SK-N-SH (cell line): ENCODE results near the gene TSTD1. TPM values are rescaled to one million over a fixed set of nuclear protein-coding genes. Genes with fewer than 3 reads are reported as not detected.

Source experiments
- CTCF ChIA-PET: fragments of 300-600, 350-600 bp; formaldehyde crosslinking; extraction: SDS; loops from one replicate; lab custom pipeline; 2021; lab: Yijun Ruan, JAX
- POLR2A ChIA-PET: fragments of 350-600 bp; sonication (Branson Sonifier 250); formaldehyde crosslinking; extraction: SDS; loops from one replicate; lab custom pipeline; 2020; ENCODE audit warnings: antibody characterized with exemption, inconsistent platforms; lab: Yijun Ruan, JAX
- DNase-seq: peaks from one replicate; pipeline ENCODE4 v3.0.0; 2012
- H2AFZ ChIP-seq: fragments of 200-600 bp; sonication (generic); 2 replicates; pipeline ENCODE4 v1.8.1; 2016; ENCODE audit warnings: antibody characterized with exemption, mild to moderate bottlenecking, low read depth
- H3F3A ChIP-seq: fragments of 200-600 bp; sonication (generic); replicated peaks from 2 replicates; pipeline ENCODE3; 2016; ENCODE audit warnings: antibody characterized with exemption, mild to moderate bottlenecking; ENCODE audit not compliant: insufficient read depth
- H3K27ac ChIP-seq, 2 experiments: fragments of 200-500 bp in 1 of 2; fragments of 200-600 bp in 1 of 2; sonication (Bioruptor generic) in 1 of 2; sonication (generic), shearing (Covaris generic) in 1 of 2; 2 replicates each; pipeline versions ENCODE4 v1.5.1 to v1.6.1; 2014 to 2016; ENCODE audit warnings: low read depth in 2 of 2, inconsistent platforms in 1 of 2, low read length in 1 of 2, mild to moderate bottlenecking in 1 of 2, mixed read lengths in 1 of 2
- H3K27me3 ChIP-seq: fragments of 200-600 bp; sonication (generic), shearing (Covaris generic); 2 replicates; pipeline ENCODE4 v1.6.1; 2016; ENCODE audit warnings: mixed run types; ENCODE audit not compliant: insufficient read depth
- H3K36me3 ChIP-seq, 2 experiments: fragments of 200-500 bp in 1 of 2; fragments of 200-600 bp in 1 of 2; sonication (Bioruptor generic) in 1 of 2; sonication (generic) in 1 of 2; replicated peaks in 1 of 2; 2 replicates each; pipeline versions ENCODE3 to v1.5.1; 2014 to 2016; ENCODE audit warnings: low read length in 1 of 2, mild to moderate bottlenecking in 1 of 2; ENCODE audit not compliant: insufficient read depth in 2 of 2, control insufficient read depth in 1 of 2
- H3K4me1 ChIP-seq, 2 experiments: fragments of 200-500 bp in 1 of 2; fragments of 200-600 bp in 1 of 2; sonication (Bioruptor generic) in 1 of 2; sonication (generic), shearing (Covaris generic) in 1 of 2; 2 replicates each; pipeline versions ENCODE4 v1.5.1 to v1.6.1; 2014 to 2016; ENCODE audit warnings: low read depth in 1 of 2, low read length in 1 of 2, mixed run types in 1 of 2; ENCODE audit not compliant: insufficient read depth in 2 of 2, control insufficient read depth in 1 of 2
- H3K4me2 ChIP-seq: fragments of 200-600 bp; sonication (generic), shearing (Covaris generic); 2 replicates; pipeline ENCODE4 v1.6.1; 2017; ENCODE audit warnings: mixed run types
- H3K4me3 ChIP-seq, 2 experiments: fragments of 200-500 bp in 1 of 2; fragments of 200-600 bp in 1 of 2; sonication (Bioruptor generic) in 1 of 2; sonication (generic), shearing (Covaris generic) in 1 of 2; 2 replicates each; pipeline versions ENCODE4 v1.5.1 to v1.8.1; 2014 to 2016; ENCODE audit warnings: low read depth in 2 of 2, inconsistent platforms in 1 of 2, low read length in 1 of 2, mild to moderate bottlenecking in 1 of 2, mixed read lengths in 1 of 2, moderate library complexity in 1 of 2
- H3K79me2 ChIP-seq: fragments of 200-600 bp; sonication (generic); 2 replicates; pipeline ENCODE4 v1.8.1; 2017; ENCODE audit warnings: mild to moderate bottlenecking; ENCODE audit not compliant: insufficient read depth
- H3K9ac ChIP-seq: fragments of 200-600 bp; sonication (generic); 2 replicates; pipeline ENCODE4 v1.6.1; 2017; ENCODE audit warnings: mixed run types
- H3K9me2 ChIP-seq: fragments of 200-600 bp; sonication (generic); 2 replicates; pipeline ENCODE4 v1.6.1; 2017; ENCODE audit warnings: mixed run types
- H3K9me3 ChIP-seq: fragments of 200-600 bp; sonication (generic); 2 replicates; pipeline ENCODE4 v1.6.1; 2017; ENCODE audit warnings: mixed run types, mild to moderate bottlenecking, moderate library complexity
- H4K20me1 ChIP-seq: fragments of 200-600 bp; sonication (generic); 2 replicates; pipeline ENCODE4 v1.6.1; 2017; ENCODE audit warnings: mild to moderate bottlenecking, mixed run types; ENCODE audit not compliant: insufficient read depth
- CTCF ChIP-seq: fragments of 200-600 bp; sonication (generic); IDR thresholded peaks from 2 replicates; pipeline ENCODE4 v1.6.1; 2017; ENCODE audit warnings: antibody characterized with exemption, mild to moderate bottlenecking, moderate library complexity
- ELF1 ChIP-seq: IDR thresholded peaks from 2 replicates; pipeline ENCODE4 v1.4.0; 2012
- FOXJ3 ChIP-seq: sonication (generic); formaldehyde crosslinking; IDR thresholded peaks from 2 replicates; pipeline ENCODE4 v1.5.1; 2020; ENCODE audit warnings: mild to moderate bottlenecking, missing genetic modification reagents
- MXI1 ChIP-seq: IDR thresholded peaks from 2 replicates; pipeline ENCODE4 v1.6.1; 2012; ENCODE audit warnings: mild to moderate bottlenecking, low read depth, low read length, improper control_type of control experiment
- NRF1 ChIP-seq: IDR thresholded peaks from 2 replicates; pipeline ENCODE4 v1.6.1; 2012; ENCODE audit warnings: low read depth, mild to moderate bottlenecking, low read length
- POLR2AphosphoS5 ChIP-seq: IDR thresholded peaks from 2 replicates; pipeline ENCODE4 v1.6.1; 2012; ENCODE audit warnings: low read depth, low read length
- RAD21 ChIP-seq: IDR thresholded peaks from 2 replicates; pipeline ENCODE4 v1.6.1; 2012; ENCODE audit warnings: mild to moderate bottlenecking, low read length
- RCOR1 ChIP-seq: fragments of 150-350 bp; IDR thresholded peaks from 2 replicates; pipeline ENCODE4 v1.6.1; 2017; ENCODE audit warnings: antibody characterized with exemption, low read length
- RFX5 ChIP-seq: IDR thresholded peaks from 2 replicates; pipeline ENCODE4 v1.6.1; 2012; ENCODE audit warnings: mild to moderate bottlenecking, improper control_type of control experiment, low read length
- TAF1 ChIP-seq: IDR thresholded peaks from 2 replicates; pipeline ENCODE4 v1.6.1; 2012; ENCODE audit warnings: low read depth, mild to moderate bottlenecking, low read length, moderate library complexity, borderline replicate concordance
- TCF12 ChIP-seq: IDR thresholded peaks from 2 replicates; pipeline ENCODE4 v1.4.0; 2012
- USF1 ChIP-seq: IDR thresholded peaks from 2 replicates; pipeline ENCODE4 v1.4.0; 2012; ENCODE audit warnings: low read depth, borderline replicate concordance
- WGBS: methylation state at CpG from one replicate; pipeline ENCODE4 v1.1.6; 2017; ENCODE audit warnings: low lambda C conversion rate; 5-methylcytosine and 5-hydroxymethylcytosine counted together
- polyA plus RNA-seq, 3 experiments: library from polyadenylated mRNA; depleted of rRNA; stranded (reverse); fragments of >200 nt; gene quantifications; 2 replicates each; pipeline ENCODE4 v1.2.3, GENCODE V29; 2012
- TF ChIP-seq, protein P1 (sequence below): IDR thresholded peaks from 2 replicates; pipeline ENCODE4 v1.4.0; 2012; ENCODE audit warnings: low read depth, borderline replicate concordance
- TF ChIP-seq, protein P2 (sequence below): fragments of 150-350 bp; IDR thresholded peaks from 2 replicates; pipeline ENCODE4 v1.6.1; 2016; ENCODE audit warnings: mild to moderate bottlenecking, low read depth, low read length

Gene TSTD1
- polyA plus RNA-seq, 1 of the 3 experiments (the other 2 are of a cell fraction) = 93.9 TPM

GRCh38 chr1:161012420-161012819, 26.3 kb downstream of the TSTD1 start:
- no peaks in the 10 kb centered on the region for H3K36me3 ChIP-seq
- TF ChIP-seq MXI1 (no peak), TCF12 (no peak)
- DNase-seq = no peak
- H3K9ac ChIP-seq = no peak overlapping the region
- no peaks in the 10 kb centered on the region for H3K4me1 ChIP-seq
- H3K9me2 ChIP-seq = no peaks in the 10 kb centered on the region
- WGBS = 97% methylated on average over 3 of the region's 3 CpGs
- no peaks in the 10 kb centered on the region for H3K79me2 ChIP-seq
- ChIA-PET CTCF (interaction anchor here (0.7 kb wide), 1 partner anchor 23 kb away, joined by 3 read pairs; no protein-coding TSS in a partner anchor), POLR2A (no interaction called here)
- H3K9me3 ChIP-seq = no peaks in the 10 kb centered on the region
- no peaks in the 10 kb centered on the region for H4K20me1 ChIP-seq
- no peaks in the 10 kb centered on the region for H3K27me3 ChIP-seq
- H2AFZ ChIP-seq = no peak overlapping the region
- H3K4me2 ChIP-seq = no peak overlapping the region
- no peak overlapping the region for H3K27ac ChIP-seq
- no peaks in the 10 kb centered on the region for H3F3A ChIP-seq
- H3K4me3 ChIP-seq = no peak overlapping the region

GRCh38 chr1:161009602-161010211, 29.1 kb downstream of the TSTD1 start:
- DNase-seq = no peak
- Histone ChIP-seq H4K20me1 (no peaks in the 10 kb centered on the region), H3K4me1 (no peaks in the 10 kb centered on the region), H3K36me3 (no peaks in the 10 kb centered on the region), H3K9ac (no peak overlapping the region), H3K9me3 (no peaks in the 10 kb centered on the region), H3K79me2 (no peaks in the 10 kb centered on the region), H3K9me2 (no peaks in the 10 kb centered on the region), H3K4me2 (no peak overlapping the region), H3K27ac (no peak overlapping the region), H3K4me3 (no peak overlapping the region), H2AFZ (no peak overlapping the region), H3F3A (no peaks in the 10 kb centered on the region), H3K27me3 (no peaks in the 10 kb centered on the region)
- POLR2A ChIA-PET = no interaction called here
- 81% methylated on average over 7 of the region's 7 CpGs for WGBS
- CTCF ChIA-PET = interaction anchor here (1.2 to 1.3 kb wide), 2 partner anchors 19 to 87 kb away, joined by 3 to 6 read pairs; no protein-coding TSS in a partner anchor
- TF ChIP-seq RFX5 = no peak
- TF ChIP-seq, protein P1, sequence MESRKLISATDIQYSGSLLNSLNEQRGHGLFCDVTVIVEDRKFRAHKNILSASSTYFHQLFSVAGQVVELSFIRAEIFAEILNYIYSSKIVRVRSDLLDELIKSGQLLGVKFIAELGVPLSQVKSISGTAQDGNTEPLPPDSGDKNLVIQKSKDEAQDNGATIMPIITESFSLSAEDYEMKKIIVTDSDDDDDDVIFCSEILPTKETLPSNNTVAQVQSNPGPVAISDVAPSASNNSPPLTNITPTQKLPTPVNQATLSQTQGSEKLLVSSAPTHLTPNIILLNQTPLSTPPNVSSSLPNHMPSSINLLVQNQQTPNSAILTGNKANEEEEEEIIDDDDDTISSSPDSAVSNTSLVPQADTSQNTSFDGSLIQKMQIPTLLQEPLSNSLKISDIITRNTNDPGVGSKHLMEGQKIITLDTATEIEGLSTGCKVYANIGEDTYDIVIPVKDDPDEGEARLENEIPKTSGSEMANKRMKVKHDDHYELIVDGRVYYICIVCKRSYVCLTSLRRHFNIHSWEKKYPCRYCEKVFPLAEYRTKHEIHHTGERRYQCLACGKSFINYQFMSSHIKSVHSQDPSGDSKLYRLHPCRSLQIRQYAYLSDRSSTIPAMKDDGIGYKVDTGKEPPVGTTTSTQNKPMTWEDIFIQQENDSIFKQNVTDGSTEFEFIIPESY = no peak
- no peak for TF ChIP-seq ELF1
- no peak for TF ChIP-seq TCF12
- no peak for TF ChIP-seq USF1
- TF ChIP-seq RCOR1 = no peak

GRCh38 chr1:161008869-161009510, 29.8 kb downstream of the TSTD1 start:
- POLR2A ChIA-PET = no interaction called here
- DNase-seq = no peak
- no peaks in the 10 kb centered on the region for H4K20me1 ChIP-seq
- 60% methylated on average over 4 of the region's 4 CpGs for WGBS
- no peaks in the 10 kb centered on the region for H3K36me3 ChIP-seq
- H3K4me2 ChIP-seq = no peak overlapping the region
- H2AFZ ChIP-seq = no peak overlapping the region
- TF ChIP-seq CTCF = no peak
- no peak for TF ChIP-seq FOXJ3 (CRISPR knock-in tag)
- TF ChIP-seq, protein P2, sequence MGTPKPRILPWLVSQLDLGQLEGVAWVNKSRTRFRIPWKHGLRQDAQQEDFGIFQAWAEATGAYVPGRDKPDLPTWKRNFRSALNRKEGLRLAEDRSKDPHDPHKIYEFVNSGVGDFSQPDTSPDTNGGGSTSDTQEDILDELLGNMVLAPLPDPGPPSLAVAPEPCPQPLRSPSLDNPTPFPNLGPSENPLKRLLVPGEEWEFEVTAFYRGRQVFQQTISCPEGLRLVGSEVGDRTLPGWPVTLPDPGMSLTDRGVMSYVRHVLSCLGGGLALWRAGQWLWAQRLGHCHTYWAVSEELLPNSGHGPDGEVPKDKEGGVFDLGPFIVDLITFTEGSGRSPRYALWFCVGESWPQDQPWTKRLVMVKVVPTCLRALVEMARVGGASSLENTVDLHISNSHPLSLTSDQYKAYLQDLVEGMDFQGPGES = no peak
- TF ChIP-seq TAF1 = no peak
- no peak for TF ChIP-seq RFX5
- TF ChIP-seq POLR2AphosphoS5 = no peak
- no peak for TF ChIP-seq RAD21
- TF ChIP-seq NRF1 = no peak
- H3K9me3 ChIP-seq = no peaks in the 10 kb centered on the region
- CTCF ChIA-PET = interaction anchor here (2.4 kb wide), 1 partner anchor 19 kb away, joined by 8 read pairs; no protein-coding TSS in a partner anchor
- no peaks in the 10 kb centered on the region for H3F3A ChIP-seq
- H3K4me3 ChIP-seq = no peak overlapping the region
- no peaks in the 10 kb centered on the region for H3K4me1 ChIP-seq
- no peaks in the 10 kb centered on the region for H3K79me2 ChIP-seq
- no peaks in the 10 kb centered on the region for H3K27me3 ChIP-seq
- no peaks in the 10 kb centered on the region for H3K9me2 ChIP-seq
- no peak overlapping the region for H3K9ac ChIP-seq
- no peak overlapping the region for H3K27ac ChIP-seq
